Measurements from ENCODE around the gene LRRC4C.

DNA sequence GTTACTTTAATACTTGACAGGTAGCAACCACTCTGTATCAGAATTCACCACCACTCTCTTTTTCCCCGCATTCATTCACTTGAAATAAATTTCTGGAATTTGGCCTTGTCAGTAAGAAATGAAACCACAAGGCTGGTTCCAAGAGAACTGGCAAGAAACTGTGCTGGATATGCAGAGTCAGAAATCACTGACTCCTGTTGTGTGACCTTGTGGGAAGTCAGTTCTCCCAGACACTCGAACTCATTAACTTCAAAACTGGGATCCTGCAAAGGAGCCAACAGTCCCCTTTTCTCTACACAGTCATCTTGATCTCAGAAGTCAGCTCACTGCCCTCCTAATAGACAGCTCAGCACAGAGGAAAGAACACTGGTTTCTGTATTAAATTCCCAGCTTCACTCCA, 142.7 kb downstream of the LRRC4C start:
- TF ChIP-seq CREM (CRISPR knock-in tag; IDR thresholded peaks at IDR 0.05) (no peak), NFE2L1 (CRISPR knock-in tag; IDR thresholded peaks at IDR 0.05) (no peak), CBFB (CRISPR knock-in tag; IDR thresholded peaks at IDR 0.05; ENCODE audit: low read depth) (no peak)
- TF ChIP-seq, protein P1, sequence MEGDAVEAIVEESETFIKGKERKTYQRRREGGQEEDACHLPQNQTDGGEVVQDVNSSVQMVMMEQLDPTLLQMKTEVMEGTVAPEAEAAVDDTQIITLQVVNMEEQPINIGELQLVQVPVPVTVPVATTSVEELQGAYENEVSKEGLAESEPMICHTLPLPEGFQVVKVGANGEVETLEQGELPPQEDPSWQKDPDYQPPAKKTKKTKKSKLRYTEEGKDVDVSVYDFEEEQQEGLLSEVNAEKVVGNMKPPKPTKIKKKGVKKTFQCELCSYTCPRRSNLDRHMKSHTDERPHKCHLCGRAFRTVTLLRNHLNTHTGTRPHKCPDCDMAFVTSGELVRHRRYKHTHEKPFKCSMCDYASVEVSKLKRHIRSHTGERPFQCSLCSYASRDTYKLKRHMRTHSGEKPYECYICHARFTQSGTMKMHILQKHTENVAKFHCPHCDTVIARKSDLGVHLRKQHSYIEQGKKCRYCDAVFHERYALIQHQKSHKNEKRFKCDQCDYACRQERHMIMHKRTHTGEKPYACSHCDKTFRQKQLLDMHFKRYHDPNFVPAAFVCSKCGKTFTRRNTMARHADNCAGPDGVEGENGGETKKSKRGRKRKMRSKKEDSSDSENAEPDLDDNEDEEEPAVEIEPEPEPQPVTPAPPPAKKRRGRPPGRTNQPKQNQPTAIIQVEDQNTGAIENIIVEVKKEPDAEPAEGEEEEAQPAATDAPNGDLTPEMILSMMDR (IDR thresholded peaks at IDR 0.05): no peak
- TF ChIP-seq, protein P2, sequence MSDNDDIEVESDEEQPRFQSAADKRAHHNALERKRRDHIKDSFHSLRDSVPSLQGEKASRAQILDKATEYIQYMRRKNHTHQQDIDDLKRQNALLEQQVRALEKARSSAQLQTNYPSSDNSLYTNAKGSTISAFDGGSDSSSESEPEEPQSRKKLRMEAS (CRISPR knock-in tag; IDR thresholded peaks at IDR 0.05): no peak
